Measurements from ENCODE around the gene NAA11.

Gene NAA11

GRCh38 chr4:79267671-79268070, 58.2 kb downstream of the NAA11 start:
- H3K4me3 ChIP-seq (ENCODE audit: low read depth, low read length): no peak overlapping the region
- no peak for TF ChIP-seq CTCF (IDR thresholded peaks at IDR 0.05; ENCODE audit: low read depth, low read length)
